ENCODE results near the gene CCDC83.
"Not testable (repeated sequence)": the region's sequence is repeated elsewhere in the genome, so short reads cannot be mapped to it uniquely, and the experiment has no call there.

CCDC83 gene

DNA sequence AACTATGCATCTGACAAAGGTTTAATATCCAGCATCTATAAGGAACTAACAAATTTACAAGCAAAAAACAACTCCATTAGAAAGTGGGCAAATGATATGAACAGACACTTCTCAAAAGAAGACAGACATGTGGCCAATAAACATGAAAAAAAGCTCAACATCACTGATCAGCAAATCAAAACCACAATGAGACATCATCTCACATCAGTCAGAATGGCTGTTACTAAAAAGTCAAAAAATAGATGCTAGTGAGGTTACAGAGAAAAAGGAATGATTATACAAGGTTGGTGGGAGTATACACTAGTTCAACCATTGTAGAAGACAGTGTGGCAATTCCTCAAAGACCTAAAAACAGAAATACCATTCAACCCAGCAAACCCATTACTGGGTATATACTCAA lies 14.3 kb upstream of the CCDC83 start:
- not testable (repeated sequence) for DNase-seq

- no peak for DNase-seq
Measured at GRCh38 chr11:85843929-85844328, 11.3 kb upstream of the CCDC83 start.

DNA sequence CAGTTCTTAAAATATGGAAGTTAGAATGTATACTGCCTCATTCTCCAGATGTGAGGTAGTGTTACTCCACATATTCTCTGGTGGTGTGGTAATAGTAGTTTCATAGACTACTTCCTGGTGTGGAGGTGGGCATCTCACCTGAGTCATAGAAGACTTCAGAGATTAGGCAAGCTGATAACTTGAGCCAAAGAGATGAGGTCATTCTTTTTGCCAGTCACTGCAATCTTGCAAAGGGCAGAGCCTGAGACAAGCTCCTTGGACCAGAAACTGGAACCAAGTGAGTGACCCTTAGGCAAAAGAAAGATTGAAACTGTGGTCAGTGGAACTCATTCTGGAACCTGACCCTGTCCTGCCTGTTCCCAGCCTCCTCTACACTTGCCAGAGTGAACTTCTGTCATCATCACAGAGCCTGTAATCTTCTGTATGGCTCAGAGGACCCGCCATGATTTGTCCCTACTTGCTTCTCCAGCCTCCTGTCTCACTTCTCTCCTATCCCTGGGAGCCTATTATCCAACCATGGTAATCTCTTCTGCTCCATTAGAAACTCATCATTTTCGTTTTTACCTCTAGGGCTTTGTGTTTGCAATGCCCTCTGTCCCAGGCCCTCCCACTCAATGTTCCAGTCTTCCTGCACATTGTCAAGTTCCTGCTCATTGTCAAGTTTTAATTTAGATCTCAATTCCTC lies 10.6 kb upstream of the CCDC83 start:
- no peak for DNase-seq

GRCh38 chr11:85845124-85845631 lies 10.0 kb upstream of the CCDC83 start:
- DNase-seq, result no peak

GRCh38 chr11:85847436-85847835 lies 7.7 kb upstream of the CCDC83 start:
- no peak for DNase-seq

DNA sequence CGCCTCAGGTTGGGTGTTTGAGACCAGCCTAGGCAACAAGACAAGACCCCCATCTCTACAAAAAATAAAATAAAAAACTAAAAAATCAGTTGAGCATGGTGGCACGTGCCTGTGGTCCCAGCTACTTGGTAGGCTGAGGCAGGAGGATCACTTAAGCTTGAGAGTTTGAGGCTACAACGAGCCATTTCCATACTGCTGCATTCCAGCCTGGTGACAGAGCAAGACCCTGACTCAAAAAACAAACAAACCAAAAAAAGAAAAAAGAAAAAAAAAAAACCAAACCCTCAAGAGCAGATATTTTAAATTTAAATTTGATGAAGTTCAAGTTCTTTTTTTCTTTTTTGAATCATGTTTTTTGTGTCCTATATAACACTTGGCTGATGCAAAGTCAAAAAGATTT lies 7.2 kb upstream of the CCDC83 start:
- no peak for DNase-seq

GRCh38 chr11:85848556-85848955 lies 6.6 kb upstream of the CCDC83 start:
- no peak for DNase-seq

DNA sequence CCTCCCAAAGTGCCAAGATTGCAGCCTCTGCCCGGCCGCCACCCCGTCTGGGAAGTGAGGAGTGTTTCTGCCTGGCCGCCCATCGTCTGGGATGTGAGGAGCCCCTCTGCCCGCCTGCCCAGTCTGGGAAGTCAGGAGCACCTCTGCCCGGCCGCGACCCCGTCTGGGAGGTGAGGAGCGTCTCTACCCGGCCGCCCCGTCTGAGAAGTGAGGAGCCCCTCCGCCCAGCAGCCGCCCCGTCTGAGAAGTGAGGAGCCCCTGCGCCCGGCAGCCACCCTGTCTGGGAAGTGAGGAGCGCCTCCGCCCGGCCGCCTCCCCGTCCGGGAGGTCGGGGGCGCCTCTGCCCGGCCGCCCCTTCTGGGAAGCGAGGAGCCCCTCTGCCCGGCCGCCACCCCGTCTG lies 2.4 kb upstream of the CCDC83 start:
- not testable (repeated sequence) for DNase-seq

GRCh38 chr11:85853541-85853940 lies 1.6 kb upstream of the CCDC83 start:
- not testable (repeated sequence) for DNase-seq

GRCh38 chr11:85854212-85854556 lies 999 bp upstream of the CCDC83 start:
- DNase-seq, result no peak

GRCh38 chr11:85854557-85855340 lies 434 bp upstream of the CCDC83 start:
- DNase-seq, result peak; percentile 87

DNA sequence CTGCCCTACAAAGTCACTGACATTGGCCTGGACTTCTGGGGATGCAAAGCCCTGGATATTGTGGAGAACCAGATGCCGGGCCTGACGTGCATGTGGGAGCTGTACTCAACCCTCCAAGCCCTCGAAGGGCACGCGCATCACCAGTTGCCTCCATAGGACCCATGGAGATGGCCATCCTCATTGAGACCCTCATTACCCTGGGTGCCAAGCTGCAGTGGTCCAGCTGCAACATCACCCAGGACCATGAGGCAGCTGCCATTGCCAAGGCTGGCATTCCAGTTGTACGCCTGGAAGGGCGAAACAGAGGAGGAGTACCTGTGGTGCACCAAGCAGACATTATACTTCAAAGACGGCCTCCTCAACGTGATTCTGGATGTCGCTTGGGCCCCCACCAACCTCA lies 1.9 kb downstream of the CCDC83 start:
- DNase-seq, result no peak

DNA sequence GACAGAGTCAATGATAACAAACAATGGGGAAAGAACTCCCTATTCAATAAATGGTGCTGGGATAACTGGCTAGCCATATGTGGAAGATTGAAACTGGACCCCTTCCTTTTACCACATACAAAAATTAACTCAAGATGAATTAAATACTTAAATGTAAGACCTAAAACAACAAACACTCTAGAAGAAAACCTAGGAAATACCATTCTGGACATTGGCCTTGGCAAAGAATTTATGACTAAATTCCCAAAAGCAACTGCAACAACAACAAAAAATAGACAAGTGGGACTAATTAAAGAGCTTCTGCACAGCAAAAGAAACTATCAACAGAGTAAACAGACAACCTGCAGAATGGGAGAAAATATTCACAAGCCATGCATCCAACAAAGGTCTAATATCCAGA lies 4.4 kb downstream of the CCDC83 start:
- not testable (repeated sequence) for DNase-seq

- no peak for DNase-seq
Measured at GRCh38 chr11:85863855-85864254, 8.7 kb downstream of the CCDC83 start.

- DNase-seq, result no peak
Measured at GRCh38 chr11:85866137-85866827, 11.1 kb downstream of the CCDC83 start.

GRCh38 chr11:85867751-85868150 lies 12.6 kb downstream of the CCDC83 start:
- DNase-seq, result no peak

GRCh38 chr11:85869781-85870180 lies 14.6 kb downstream of the CCDC83 start:
- no peak for DNase-seq

DNA sequence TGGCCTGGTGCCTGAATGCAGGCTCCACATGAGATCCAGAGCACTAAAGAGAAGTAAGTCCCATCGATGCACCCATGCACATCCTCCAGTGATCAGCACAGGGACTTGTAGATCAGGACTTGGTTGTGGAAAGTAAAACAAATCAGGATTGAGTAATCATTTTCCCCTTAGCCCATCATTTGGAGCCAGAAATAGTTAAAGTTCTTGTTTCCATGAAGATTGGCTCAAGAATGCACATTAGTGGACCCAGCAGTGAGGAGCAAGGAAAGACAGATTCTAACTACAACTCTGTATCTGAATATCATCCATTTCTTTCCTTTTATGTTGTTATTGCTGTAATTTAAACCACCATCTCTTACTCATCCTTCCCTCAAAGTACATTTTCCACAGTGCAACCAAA lies 19.1 kb downstream of the CCDC83 start:
- DNase-seq, result no peak

- no peak for DNase-seq
Measured at GRCh38 chr11:85875505-85875904, 20.3 kb downstream of the CCDC83 start.

DNA sequence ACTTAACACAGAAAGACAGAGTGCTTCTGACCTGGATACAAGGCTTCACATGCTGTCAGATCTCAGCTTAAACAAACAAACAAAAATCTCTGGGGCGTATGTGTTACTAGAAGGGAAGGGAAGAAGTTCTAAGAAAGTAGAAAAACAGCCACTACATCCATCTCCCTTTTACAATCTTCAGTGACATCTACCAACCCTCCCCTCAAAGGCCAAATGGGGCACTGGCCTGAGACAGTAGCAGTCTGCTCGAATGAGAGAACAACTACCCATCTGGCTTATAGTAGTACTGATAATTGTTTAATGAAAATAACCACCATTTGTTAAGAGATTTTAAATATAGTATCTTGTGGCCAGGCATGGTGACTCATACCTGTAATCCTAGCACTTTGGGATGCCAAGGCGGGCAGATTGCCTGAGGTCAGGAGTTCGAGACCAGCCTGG lies 29.4 kb downstream of the CCDC83 start:
- no peak for DNase-seq

GRCh38 chr11:85886089-85887056 lies 31.2 kb downstream of the CCDC83 start:
- DNase-seq, result no peak

GRCh38 chr11:85889108-85889507 lies 33.9 kb downstream of the CCDC83 start:
- no peak for DNase-seq
